Vagina (tissue), 2 donors: ENCODE measurements around the gene USP46.

ENCODE experiments used
- CTCF ChIP-seq, 3 experiments: fragments of 450-650 bp in 2 of 3; fragments of 200-600 bp in 1 of 3; sonication (generic) in 1 of 3; IDR thresholded peaks; one replicate each; pipeline ENCODE4 v1.5.1; 2017 to 2019; ENCODE audit warnings: antibody characterized with exemption in 3 of 3, mild to moderate bottlenecking in 2 of 3, moderate library complexity in 2 of 3
- POLR2A ChIP-seq, 2 donors: fragments of 450-650 bp; IDR thresholded peaks; one replicate each; pipeline ENCODE4 v1.6.1; 2017; ENCODE audit warnings: antibody characterized with exemption in 2 of 2, mild to moderate bottlenecking in 2 of 2, moderate library complexity in 2 of 2
- POLR2AphosphoS5 ChIP-seq, 2 donors: sonication (generic); formaldehyde crosslinking; IDR thresholded peaks; one replicate each; pipeline ENCODE4 v1.9.0; 2017; ENCODE audit warnings: antibody characterized with exemption in 2 of 2, mild to moderate bottlenecking in 2 of 2, low read depth in 1 of 2; ENCODE audit not compliant: insufficient read depth in 1 of 2

- TF ChIP-seq CTCF (IDR thresholded peaks at IDR 0.05) (no peak), POLR2A (IDR thresholded peaks at IDR 0.05) (no peak), POLR2AphosphoS5 (IDR thresholded peaks at IDR 0.05; ENCODE audit: insufficient read depth in 1 of 2, low read depth in 1 of 2) (no peak)
Observed at GRCh38 chr4:52670121-52670520, 11.0 kb upstream of the USP46 start.
